Activated CD4-positive, alpha-beta memory T cell treated with anti-CD3 and anti-CD28 coated beads for 36 hours (primary cell): Measurements from ENCODE around the gene MBD3L2B. TPM values are rescaled to one million over a fixed set of nuclear protein-coding genes. Genes with fewer than 3 reads are reported as not detected.

Experiments
- CTCF ChIA-PET: fragments of 350-600 bp; sonication (Branson Sonifier 250); formaldehyde crosslinking; loops from one replicate; lab custom pipeline; 2021; ENCODE audit warnings: antibody characterized with exemption, inconsistent platforms; lab: Charles Lee
- POLR2A ChIA-PET: fragments of 350-600 bp; sonication (Branson Sonifier 250); formaldehyde crosslinking; loops from one replicate; lab custom pipeline; 2021; ENCODE audit warnings: antibody characterized with exemption; lab: Charles Lee
- DNase-seq: peaks from one replicate; pipeline ENCODE4 v3.0.0-alpha.2; 2020
- H3K27ac Mint-ChIP-seq: one replicate; pipeline ENCODE4 v1.8.0; 2021; ENCODE audit warnings: mixed read lengths
- H3K27me3 Mint-ChIP-seq: one replicate; pipeline ENCODE4 v1.8.0; 2021; ENCODE audit warnings: mixed read lengths
- H3K36me3 Mint-ChIP-seq: one replicate; pipeline ENCODE4 v1.8.0; 2021; ENCODE audit warnings: mixed read lengths
- H3K4me1 Mint-ChIP-seq: one replicate; pipeline ENCODE4 v1.8.0; 2021; ENCODE audit warnings: low read depth, mixed read lengths
- H3K4me3 Mint-ChIP-seq: one replicate; pipeline ENCODE4 v1.8.0; 2021; ENCODE audit warnings: mild to moderate bottlenecking, mixed read lengths
- H3K9me3 Mint-ChIP-seq: one replicate; pipeline ENCODE4 v1.8.0; 2021; ENCODE audit warnings: mixed read lengths
- intact Hi-C: fragments of 100-400 bp; cut with micrococcal nuclease; formaldehyde crosslinking; loops from one replicate; pipeline ENCODE4 v1.15.1; 2023
- total RNA-seq, 2 experiments: library from RNA; stranded (reverse); gene quantifications; one replicate each; pipeline ENCODE4 v1.2.3, GENCODE V29; 2021

Gene MBD3L2B
- total RNA-seq, 2 experiments from 2014 or later, result not detected

GRCh38 chr19:7007859-7008258, 13.4 kb downstream of the MBD3L2B start:
- no peak overlapping the region for H3K4me3 Mint-ChIP-seq
- ChIA-PET CTCF (no interaction called here), POLR2A (no interaction called here)
- no peak for DNase-seq
- no peaks in the 10 kb centered on the region for H3K27me3 Mint-ChIP-seq
- no peaks in the 10 kb centered on the region for H3K36me3 Mint-ChIP-seq
- intact Hi-C loops, result loop anchor here (10.0 kb wide), 1 partner anchor 63 kb away; no protein-coding TSS in a partner anchor
- no peaks in the 10 kb centered on the region for H3K9me3 Mint-ChIP-seq
- no peak overlapping the region for H3K27ac Mint-ChIP-seq
- H3K4me1 Mint-ChIP-seq, result peaks cover 45% of the 10 kb centered on the region

GRCh38 chr19:7006135-7006704, 15.0 kb downstream of the MBD3L2B start:
- H3K36me3 Mint-ChIP-seq, result no peaks in the 10 kb centered on the region
- no peaks in the 10 kb centered on the region for H3K9me3 Mint-ChIP-seq
- no peak for DNase-seq
- no peak overlapping the region for H3K4me3 Mint-ChIP-seq
- intact Hi-C loops, result loop anchor here (10.0 kb wide), 1 partner anchor 61 kb away; no protein-coding TSS in a partner anchor
- H3K4me1 Mint-ChIP-seq, result peaks cover 37% of the 10 kb centered on the region
- POLR2A ChIA-PET, result no interaction called here
- no peaks in the 10 kb centered on the region for H3K27me3 Mint-ChIP-seq
- H3K27ac Mint-ChIP-seq, result peak overlapping the region; percentile 7
- CTCF ChIA-PET, result no interaction called here

- DNase-seq, result no peak
- no peaks in the 10 kb centered on the region for H3K9me3 Mint-ChIP-seq
- intact Hi-C loops, result loop anchor here (10.0 kb wide), 1 partner anchor 60 kb away; no protein-coding TSS in a partner anchor
- POLR2A ChIA-PET, result no interaction called here
- no peak overlapping the region for H3K27ac Mint-ChIP-seq
- no peaks in the 10 kb centered on the region for H3K27me3 Mint-ChIP-seq
- no peak overlapping the region for H3K4me3 Mint-ChIP-seq
- CTCF ChIA-PET, result interaction anchor here (0.6 to 1.3 kb wide), 2 partner anchors 10 to 148 kb away, joined by 3 read pairs; no protein-coding TSS in a partner anchor
- H3K4me1 Mint-ChIP-seq, result peaks cover 27% of the 10 kb centered on the region
- no peaks in the 10 kb centered on the region for H3K36me3 Mint-ChIP-seq
Observed at GRCh38 chr19:7004313-7004931, 16.8 kb downstream of the MBD3L2B start.

- H3K4me1 Mint-ChIP-seq, result peaks cover 10% of the 10 kb centered on the region
- intact Hi-C loops, result loop anchor here (10.0 kb wide), 1 partner anchor 56 kb away; no protein-coding TSS in a partner anchor
- no peaks in the 10 kb centered on the region for H3K36me3 Mint-ChIP-seq
- CTCF ChIA-PET, result interaction anchor here (1.8 kb wide), 1 partner anchor 36 kb away, joined by 5 read pairs; no protein-coding TSS in a partner anchor
- POLR2A ChIA-PET, result no interaction called here
- H3K27me3 Mint-ChIP-seq, result no peaks in the 10 kb centered on the region
- H3K27ac Mint-ChIP-seq, result no peak overlapping the region
- no peaks in the 10 kb centered on the region for H3K9me3 Mint-ChIP-seq
- no peak for DNase-seq
- no peak overlapping the region for H3K4me3 Mint-ChIP-seq
Observed at GRCh38 chr19:7000816-7001215, 20.4 kb downstream of the MBD3L2B start.

GRCh38 chr19:7000333-7000732, 20.9 kb downstream of the MBD3L2B start:
- H3K4me3 Mint-ChIP-seq, result no peak overlapping the region
- peaks cover 10% of the 10 kb centered on the region for H3K4me1 Mint-ChIP-seq
- H3K27ac Mint-ChIP-seq, result no peak overlapping the region
- H3K27me3 Mint-ChIP-seq, result no peaks in the 10 kb centered on the region
- H3K36me3 Mint-ChIP-seq, result no peaks in the 10 kb centered on the region
- peaks cover 2% of the 10 kb centered on the region for H3K9me3 Mint-ChIP-seq
- ChIA-PET CTCF (interaction anchor here (1.3 to 1.8 kb wide), 2 partner anchors 12 to 36 kb away, joined by 3 to 5 read pairs; no protein-coding TSS in a partner anchor), POLR2A (no interaction called here)
- DNase-seq, result no peak
- intact Hi-C loops, result loop anchor here (10.0 kb wide), 1 partner anchor 56 kb away; no protein-coding TSS in a partner anchor

GRCh38 chr19:6999933-7000332, 21.3 kb downstream of the MBD3L2B start:
- Mint-ChIP-seq H3K4me1 (peaks cover 13% of the 10 kb centered on the region), H3K27me3 (no peaks in the 10 kb centered on the region), H3K4me3 (no peak overlapping the region), H3K36me3 (no peaks in the 10 kb centered on the region), H3K9me3 (peaks cover 6% of the 10 kb centered on the region), H3K27ac (no peak overlapping the region)
- no peak for DNase-seq
- ChIA-PET CTCF (interaction anchor here (1.3 to 1.8 kb wide), 2 partner anchors 13 to 36 kb away, joined by 3 to 5 read pairs; no protein-coding TSS in a partner anchor), POLR2A (no interaction called here)
- intact Hi-C loops, result loop anchor here (10.0 kb wide), 1 partner anchor 55 kb away; no protein-coding TSS in a partner anchor

- Mint-ChIP-seq H3K27ac (peak overlapping the region; percentile 64), H3K9me3 (peaks cover 8% of the 10 kb centered on the region), H3K36me3 (no peaks in the 10 kb centered on the region), H3K27me3 (no peaks in the 10 kb centered on the region), H3K4me3 (peak overlapping the region; percentile 69), H3K4me1 (peaks cover 15% of the 10 kb centered on the region)
- DNase-seq, result no peak
- POLR2A ChIA-PET, result no interaction called here
- CTCF ChIA-PET, result interaction anchor here (1.2 kb wide), 1 partner anchor 34 kb away, joined by 3 read pairs; no protein-coding TSS in a partner anchor
- intact Hi-C loops, result no loop called here
Observed at GRCh38 chr19:6997679-6998445, 23.4 kb downstream of the MBD3L2B start.

- Mint-ChIP-seq H3K27ac (no peak overlapping the region), H3K9me3 (peaks cover 8% of the 10 kb centered on the region), H3K36me3 (no peaks in the 10 kb centered on the region), H3K4me3 (peak overlapping the region; percentile 69), H3K27me3 (no peaks in the 10 kb centered on the region), H3K4me1 (peaks cover 15% of the 10 kb centered on the region)
- no peak for DNase-seq
- ChIA-PET POLR2A (no interaction called here), CTCF (interaction anchor here (1.2 kb wide), 1 partner anchor 33 kb away, joined by 3 read pairs; no protein-coding TSS in a partner anchor)
- intact Hi-C loops, result no loop called here
Observed at GRCh38 chr19:6996810-6997209, 24.4 kb downstream of the MBD3L2B start.

- no peak overlapping the region for H3K4me3 Mint-ChIP-seq
- ChIA-PET POLR2A (no interaction called here), CTCF (no interaction called here)
- peaks cover 8% of the 10 kb centered on the region for H3K9me3 Mint-ChIP-seq
- H3K36me3 Mint-ChIP-seq, result no peaks in the 10 kb centered on the region
- H3K27ac Mint-ChIP-seq, result no peak overlapping the region
- intact Hi-C loops, result no loop called here
- no peak for DNase-seq
- peaks cover 11% of the 10 kb centered on the region for H3K4me1 Mint-ChIP-seq
- H3K27me3 Mint-ChIP-seq, result no peaks in the 10 kb centered on the region
Observed at GRCh38 chr19:6995054-6995453, 26.2 kb downstream of the MBD3L2B start.

GRCh38 chr19:6988257-6988656, 33.0 kb downstream of the MBD3L2B start:
- H3K9me3 Mint-ChIP-seq, result peaks cover 30% of the 10 kb centered on the region
- peaks cover 28% of the 10 kb centered on the region for H3K36me3 Mint-ChIP-seq
- ChIA-PET POLR2A (no interaction called here), CTCF (interaction anchor here (0.9 kb wide), 1 partner anchor 25 kb away, joined by 4 read pairs; no protein-coding TSS in a partner anchor)
- H3K27me3 Mint-ChIP-seq, result no peaks in the 10 kb centered on the region
- H3K27ac Mint-ChIP-seq, result no peak overlapping the region
- no peak overlapping the region for H3K4me3 Mint-ChIP-seq
- intact Hi-C loops, result no loop called here
- no peaks in the 10 kb centered on the region for H3K4me1 Mint-ChIP-seq
- DNase-seq, result no peak

- H3K4me3 Mint-ChIP-seq, result no peak overlapping the region
- DNase-seq, result no peak
- H3K4me1 Mint-ChIP-seq, result no peaks in the 10 kb centered on the region
- intact Hi-C loops, result no loop called here
- H3K27ac Mint-ChIP-seq, result no peak overlapping the region
- H3K9me3 Mint-ChIP-seq, result peaks cover 33% of the 10 kb centered on the region
- peaks cover 30% of the 10 kb centered on the region for H3K36me3 Mint-ChIP-seq
- ChIA-PET POLR2A (no interaction called here), CTCF (interaction anchor here (0.9 kb wide), 1 partner anchor 24 kb away, joined by 4 read pairs; no protein-coding TSS in a partner anchor)
- H3K27me3 Mint-ChIP-seq, result no peaks in the 10 kb centered on the region
Observed at GRCh38 chr19:6987850-6988249, 33.4 kb downstream of the MBD3L2B start.
